Astrocyte (in vitro differentiated cells and primary cell): Measurements from ENCODE around the gene CRYM. TPM values are rescaled to one million over a fixed set of nuclear protein-coding genes. Genes with fewer than 3 reads are reported as not detected.

Experiments used
- DNase-seq: peaks from one replicate; pipeline ENCODE4 v3.0.0-alpha.2; 2010; ENCODE audit warnings: low read depth
- FAIRE-seq: peaks from 2 replicates; lab custom pipeline; 2011; peaks lifted over from hg19 to GRCh38; lab: Jason Lieb, UNC
- H2AFZ ChIP-seq: 2 replicates; pipeline ENCODE4 v1.6.0; 2012; ENCODE audit warnings: low read depth, low read length, inconsistent platforms
- H3K27ac ChIP-seq: 2 replicates; pipeline ENCODE4 v1.5.1; 2011; ENCODE audit warnings: low read depth, low read length, inconsistent platforms
- H3K27me3 ChIP-seq: 2 replicates; pipeline ENCODE4 v1.6.0; 2011; ENCODE audit warnings: low read length, inconsistent platforms; ENCODE audit not compliant: insufficient read depth
- H3K36me3 ChIP-seq: 2 replicates; pipeline ENCODE4 v1.5.1; 2011; ENCODE audit warnings: low read length, inconsistent platforms; ENCODE audit not compliant: insufficient read depth
- H3K4me1 ChIP-seq: 2 replicates; pipeline ENCODE4 v1.5.1; 2011; ENCODE audit warnings: low read length, inconsistent platforms; ENCODE audit not compliant: insufficient read depth
- H3K4me2 ChIP-seq: 2 replicates; pipeline ENCODE4 v1.6.0; 2012; ENCODE audit warnings: low read length, inconsistent platforms
- H3K4me3 ChIP-seq: 2 replicates; pipeline ENCODE4 v1.5.1; 2011; ENCODE audit warnings: low read depth, mild to moderate bottlenecking, low read length, inconsistent platforms; ENCODE audit not compliant: insufficient read depth
- H3K79me2 ChIP-seq: 2 replicates; pipeline ENCODE4 v1.6.0; 2012; ENCODE audit warnings: mild to moderate bottlenecking, low read length, inconsistent platforms; ENCODE audit not compliant: insufficient read depth
- H3K9ac ChIP-seq: 2 replicates; pipeline ENCODE4 v1.6.0; 2012; ENCODE audit warnings: mild to moderate bottlenecking, low read length, inconsistent platforms
- H3K9me3 ChIP-seq: 2 replicates; pipeline ENCODE4 v1.5.1; 2012; ENCODE audit warnings: low read depth, mild to moderate bottlenecking, low read length, inconsistent platforms; ENCODE audit not compliant: insufficient read depth
- H4K20me1 ChIP-seq: 2 replicates; pipeline ENCODE4 v1.6.0; 2012; ENCODE audit warnings: low read length, inconsistent platforms; ENCODE audit not compliant: insufficient read depth
- H3K27ac Mint-ChIP-seq: one replicate; pipeline ENCODE4 v1.8.0; 2021; ENCODE audit warnings: mild to moderate bottlenecking, mixed read lengths; ENCODE audit not compliant: unreplicated experiment
- H3K27me3 Mint-ChIP-seq: one replicate; pipeline ENCODE4 v1.8.0; 2021; ENCODE audit warnings: low read depth, mixed read lengths; ENCODE audit not compliant: unreplicated experiment
- H3K36me3 Mint-ChIP-seq: one replicate; pipeline ENCODE4 v1.8.0; 2021; ENCODE audit warnings: low read depth, mixed read lengths; ENCODE audit not compliant: unreplicated experiment
- H3K4me1 Mint-ChIP-seq: one replicate; pipeline ENCODE4 v1.8.0; 2021; ENCODE audit warnings: low read depth, mixed read lengths; ENCODE audit not compliant: unreplicated experiment
- H3K4me3 Mint-ChIP-seq: one replicate; pipeline ENCODE4 v1.8.0; 2021; ENCODE audit warnings: mild to moderate bottlenecking, moderate library complexity, mixed read lengths; ENCODE audit not compliant: unreplicated experiment
- H3K9me3 Mint-ChIP-seq: one replicate; pipeline ENCODE4 v1.8.0; 2021; ENCODE audit warnings: mild to moderate bottlenecking, mixed read lengths; ENCODE audit not compliant: unreplicated experiment
- CTCF ChIP-seq: IDR thresholded peaks from 2 replicates; pipeline ENCODE4 v1.5.1; 2011; ENCODE audit warnings: low read depth, mild to moderate bottlenecking, inconsistent platforms, low read length, moderate library complexity; ENCODE audit not compliant: insufficient read depth
- EZH2 ChIP-seq: IDR thresholded peaks from 2 replicates; pipeline ENCODE4 v1.6.1; 2012; ENCODE audit warnings: mild to moderate bottlenecking, low read length, inconsistent platforms; ENCODE audit not compliant: insufficient read depth
- total RNA-seq: library from RNA; stranded (reverse); gene quantifications from 2 replicates; pipeline ENCODE4 v1.2.1, GENCODE V29; 2021

CRYM gene
- total RNA-seq, 1 donor from 2014 or later = 0.50 TPM

- H3K36me3 ChIP-seq = no peaks in the 10 kb centered on the region
- H3K4me3 Mint-ChIP-seq = no peak overlapping the region
- H3K79me2 ChIP-seq = no peaks in the 10 kb centered on the region
- no peaks in the 10 kb centered on the region for H3K9me3 ChIP-seq
- H3K27ac Mint-ChIP-seq = no peak overlapping the region
- H3K4me1 ChIP-seq = no peaks in the 10 kb centered on the region
- no peak overlapping the region for H3K4me2 ChIP-seq
- H3K9me3 Mint-ChIP-seq = no peaks in the 10 kb centered on the region
- peaks cover 5% of the 10 kb centered on the region for H3K27me3 ChIP-seq
- H3K27ac ChIP-seq = no peak overlapping the region
- H3K9ac ChIP-seq = no peak overlapping the region
- no peak overlapping the region for H3K4me3 ChIP-seq
- H2AFZ ChIP-seq = no peak overlapping the region
- peaks cover 13% of the 10 kb centered on the region for H3K27me3 Mint-ChIP-seq
- H3K4me1 Mint-ChIP-seq = no peaks in the 10 kb centered on the region
- no peaks in the 10 kb centered on the region for H3K36me3 Mint-ChIP-seq
- no peaks in the 10 kb centered on the region for H4K20me1 ChIP-seq
- no peak for TF ChIP-seq CTCF
- no peak for TF ChIP-seq EZH2
- DNase-seq = no peak
- FAIRE-seq = no peak
Measured at GRCh38 chr16:21219551-21219950, 58.5 kb downstream of the CRYM start.

- H3K4me3 ChIP-seq = no peak overlapping the region
- Mint-ChIP-seq H3K27me3 (peaks cover 13% of the 10 kb centered on the region), H3K4me1 (no peaks in the 10 kb centered on the region), H3K9me3 (no peaks in the 10 kb centered on the region), H3K36me3 (no peaks in the 10 kb centered on the region), H3K27ac (no peak overlapping the region), H3K4me3 (no peak overlapping the region)
- H3K27ac ChIP-seq = no peak overlapping the region
- no peaks in the 10 kb centered on the region for H3K36me3 ChIP-seq
- H3K9me3 ChIP-seq = no peaks in the 10 kb centered on the region
- no peaks in the 10 kb centered on the region for H3K4me1 ChIP-seq
- no peaks in the 10 kb centered on the region for H3K79me2 ChIP-seq
- TF ChIP-seq EZH2 (no peak), CTCF (no peak)
- no peak for FAIRE-seq
- H3K4me2 ChIP-seq = no peak overlapping the region
- peaks cover 5% of the 10 kb centered on the region for H3K27me3 ChIP-seq
- no peak overlapping the region for H2AFZ ChIP-seq
- H4K20me1 ChIP-seq = no peaks in the 10 kb centered on the region
- H3K9ac ChIP-seq = no peak overlapping the region
- no peak for DNase-seq
Measured at GRCh38 chr16:21218153-21218552, 59.9 kb downstream of the CRYM start.

GRCh38 chr16:21217121-21217520, 61.0 kb downstream of the CRYM start:
- no peaks in the 10 kb centered on the region for H3K36me3 ChIP-seq
- H3K4me3 Mint-ChIP-seq = no peak overlapping the region
- H4K20me1 ChIP-seq = no peaks in the 10 kb centered on the region
- H3K9ac ChIP-seq = no peak overlapping the region
- H3K27ac ChIP-seq = no peak overlapping the region
- H3K9me3 ChIP-seq = no peaks in the 10 kb centered on the region
- no peak overlapping the region for H3K4me2 ChIP-seq
- H2AFZ ChIP-seq = no peak overlapping the region
- no peak overlapping the region for H3K27ac Mint-ChIP-seq
- H3K4me3 ChIP-seq = no peak overlapping the region
- H3K36me3 Mint-ChIP-seq = no peaks in the 10 kb centered on the region
- H3K27me3 ChIP-seq = peaks cover 2% of the 10 kb centered on the region
- FAIRE-seq (no peak), DNase-seq (no peak)
- H3K4me1 ChIP-seq = no peaks in the 10 kb centered on the region
- no peaks in the 10 kb centered on the region for H3K79me2 ChIP-seq
- peaks cover 12% of the 10 kb centered on the region for H3K27me3 Mint-ChIP-seq
- TF ChIP-seq EZH2 = no peak
- H3K4me1 Mint-ChIP-seq = no peaks in the 10 kb centered on the region
- H3K9me3 Mint-ChIP-seq = no peaks in the 10 kb centered on the region
